Karpas-422 (cell line): ENCODE measurements around the gene ENDOU. TPM values are rescaled to one million over a fixed set of nuclear protein-coding genes. Genes with fewer than 3 reads are reported as not detected.

ENCODE experiments used
- DNase-seq: peaks from one replicate; pipeline ENCODE4 v3.0.0-alpha.2; 2015
- H2AFZ ChIP-seq: fragments of 200-600 bp; sonication (generic); 2 replicates; pipeline ENCODE4 v1.6.1; 2014; ENCODE audit warnings: antibody characterized with exemption, low read length, mixed read lengths
- H3K27ac ChIP-seq: fragments of 200-600 bp; sonication (generic); 2 replicates; pipeline ENCODE4 v1.5.1; 2014; ENCODE audit warnings: mild to moderate bottlenecking, low read length, moderate library complexity
- H3K27me3 ChIP-seq: fragments of 200-600 bp; sonication (generic); 2 replicates; pipeline ENCODE4 v1.6.1; 2014; ENCODE audit warnings: low read length, mixed read lengths
- H3K36me3 ChIP-seq: fragments of 200-600 bp; sonication (generic); 2 replicates; pipeline ENCODE4 v1.6.1; 2014; ENCODE audit warnings: low read length, mixed read lengths; ENCODE audit not compliant: insufficient read depth
- H3K4me1 ChIP-seq: fragments of 200-600 bp; sonication (generic); 2 replicates; pipeline ENCODE4 v1.6.1; 2014; ENCODE audit warnings: mild to moderate bottlenecking, low read length, mixed read lengths
- H3K4me2 ChIP-seq: fragments of 200-600 bp; sonication (generic); 2 replicates; pipeline ENCODE4 v1.6.1; 2014; ENCODE audit warnings: low read length, low read depth, mild to moderate bottlenecking; ENCODE audit not compliant: poor library complexity, severe bottlenecking
- H3K4me3 ChIP-seq: fragments of 200-600 bp; sonication (generic); 2 replicates; pipeline ENCODE4 v1.5.1; 2014; ENCODE audit warnings: mild to moderate bottlenecking, antibody characterized with exemption, low read length, mixed read lengths
- H3K79me2 ChIP-seq: fragments of 200-600 bp; sonication (generic); 2 replicates; pipeline ENCODE4 v1.6.1; 2014; ENCODE audit warnings: mild to moderate bottlenecking, low read length, mixed read lengths
- H3K9ac ChIP-seq: fragments of 200-600 bp; sonication (generic); 2 replicates; pipeline ENCODE4 v1.6.0; 2014; ENCODE audit warnings: low read length
- H3K9me2 ChIP-seq: fragments of 200-600 bp; sonication (generic), shearing (Covaris generic); replicated peaks from 2 replicates; pipeline ENCODE4 v1.6.0; 2014; ENCODE audit warnings: mild to moderate bottlenecking, low read length, moderate library complexity; ENCODE audit not compliant: insufficient read depth
- H3K9me3 ChIP-seq: fragments of 300-700, 200-600 bp; sonication (generic); 2 replicates; pipeline ENCODE4 v1.6.1; 2014; ENCODE audit warnings: low read length, mixed read lengths
- H4K20me1 ChIP-seq: fragments of 200-600 bp; sonication (generic); 2 replicates; pipeline ENCODE4 v1.6.1; 2014; ENCODE audit warnings: mild to moderate bottlenecking, antibody characterized with exemption, low read length, low read depth; ENCODE audit not compliant: insufficient read depth
- total RNA-seq: library from RNA; depleted of rRNA; stranded (reverse); fragments of >200 nt; shearing (Covaris generic); gene quantifications from 2 replicates; pipeline ENCODE4 v1.2.3, GENCODE V29; 2014; ENCODE audit warnings: low replicate concordance

ENDOU gene
- total RNA-seq, 1 experiment from 2014 or later = 1.2 TPM

DNA sequence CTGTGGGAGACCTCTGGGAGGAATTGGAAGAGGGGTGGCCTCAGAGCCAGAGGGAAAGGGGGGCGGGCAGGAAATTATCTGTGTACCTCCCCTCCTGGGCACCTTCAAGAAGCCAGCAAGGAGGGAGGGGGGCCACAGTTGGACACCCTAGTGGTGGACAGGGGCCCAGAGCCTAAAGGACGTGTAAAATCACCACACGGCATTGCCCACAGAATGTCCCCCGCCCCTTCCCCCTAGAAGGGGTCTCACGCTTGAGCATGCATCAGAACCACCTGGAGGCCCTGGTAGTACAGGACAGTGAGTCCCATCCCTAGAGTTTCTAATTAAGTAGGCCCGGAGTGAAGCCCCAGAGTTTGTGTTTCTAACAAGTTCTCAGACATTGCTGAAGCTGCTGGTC is 8.2 kb downstream of the ENDOU start:
- Histone ChIP-seq H3K36me3 (no peaks in the 10 kb centered on the region), H3K4me1 (peaks cover 46% of the 10 kb centered on the region), H3K9me3 (no peaks in the 10 kb centered on the region), H4K20me1 (no peaks in the 10 kb centered on the region), H3K9ac (peak overlapping the region; percentile 50), H3K27me3 (no peaks in the 10 kb centered on the region), H3K79me2 (no peaks in the 10 kb centered on the region), H3K4me3 (no peak overlapping the region), H3K4me2 (peak overlapping the region; percentile 34), H3K27ac (peak overlapping the region; percentile 23; the same call in 1 of the 2 replicates), H3K9me2 (no peaks in the 10 kb centered on the region), H2AFZ (0 out of 2 replicates have a peak overlapping the region, but pooled peaks have one; percentile 34)
- no peak for DNase-seq

- no peaks in the 10 kb centered on the region for H3K27me3 ChIP-seq
- H3K27ac ChIP-seq = no peak overlapping the region
- H3K9me3 ChIP-seq = no peaks in the 10 kb centered on the region
- no peak overlapping the region for H2AFZ ChIP-seq
- no peaks in the 10 kb centered on the region for H4K20me1 ChIP-seq
- no peak overlapping the region for H3K4me2 ChIP-seq
- H3K4me1 ChIP-seq = peaks cover 44% of the 10 kb centered on the region
- no peak overlapping the region for H3K4me3 ChIP-seq
- no peak for DNase-seq
- H3K79me2 ChIP-seq = 0 out of 2 replicates have a peak, but pooled peaks cover under 1% of the 10 kb centered on the region
- H3K9me2 ChIP-seq = no peaks in the 10 kb centered on the region
- H3K9ac ChIP-seq = no peak overlapping the region
- no peaks in the 10 kb centered on the region for H3K36me3 ChIP-seq
These were observed 9.3 kb downstream of the ENDOU start for GRCh38 chr12:47715877-47716548.

- Histone ChIP-seq H3K4me2 (no peak overlapping the region), H3K27ac (no peak overlapping the region), H3K9ac (no peak overlapping the region), H3K4me3 (no peak overlapping the region), H3K27me3 (no peaks in the 10 kb centered on the region), H2AFZ (no peak overlapping the region), H4K20me1 (no peaks in the 10 kb centered on the region), H3K9me2 (no peaks in the 10 kb centered on the region), H3K4me1 (peaks cover 50% of the 10 kb centered on the region), H3K79me2 (0 out of 2 replicates have a peak, but pooled peaks cover 7% of the 10 kb centered on the region), H3K9me3 (no peaks in the 10 kb centered on the region), H3K36me3 (no peaks in the 10 kb centered on the region)
- DNase-seq = peak; percentile 95
These were observed 9.9 kb downstream of the ENDOU start for GRCh38 chr12:47715393-47715876.

DNA sequence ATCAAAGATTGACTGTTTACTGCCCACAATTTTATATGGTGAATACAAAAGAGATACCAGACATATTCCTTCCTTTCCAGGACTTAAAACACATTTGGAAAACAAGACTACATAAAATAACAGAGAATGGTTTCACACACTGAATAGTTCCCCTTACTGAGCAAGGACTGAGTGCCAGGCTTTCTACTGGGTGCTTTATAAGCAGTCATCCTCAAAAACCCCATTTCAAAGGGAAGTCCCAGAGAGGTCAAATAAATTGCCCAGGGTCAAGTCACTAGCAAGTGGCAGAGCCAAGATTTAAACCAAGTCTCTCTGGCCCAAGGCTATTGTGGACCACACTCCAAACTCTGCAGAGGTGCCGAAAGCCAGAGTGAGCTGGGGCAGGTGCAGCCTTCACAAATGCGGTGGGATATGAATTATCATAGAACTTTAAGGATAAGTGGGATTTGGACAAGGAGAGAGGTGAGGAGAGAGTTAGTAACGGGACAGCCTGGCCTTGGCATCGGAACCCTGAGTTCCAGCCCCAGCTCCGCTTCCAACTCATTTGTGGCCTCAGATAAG is 10.4 kb downstream of the ENDOU start:
- H3K9me3 ChIP-seq = no peaks in the 10 kb centered on the region
- no peaks in the 10 kb centered on the region for H3K27me3 ChIP-seq
- no peaks in the 10 kb centered on the region for H3K9me2 ChIP-seq
- H3K4me1 ChIP-seq = peaks cover 55% of the 10 kb centered on the region
- no peak overlapping the region for H3K4me3 ChIP-seq
- DNase-seq = no peak
- no peak overlapping the region for H3K9ac ChIP-seq
- H3K4me2 ChIP-seq = no peak overlapping the region
- no peaks in the 10 kb centered on the region for H4K20me1 ChIP-seq
- H3K36me3 ChIP-seq = no peaks in the 10 kb centered on the region
- no peak overlapping the region for H3K27ac ChIP-seq
- H3K79me2 ChIP-seq = 0 out of 2 replicates have a peak, but pooled peaks cover 7% of the 10 kb centered on the region
- no peak overlapping the region for H2AFZ ChIP-seq

- no peaks in the 10 kb centered on the region for H4K20me1 ChIP-seq
- H2AFZ ChIP-seq = no peak overlapping the region
- H3K4me2 ChIP-seq = no peak overlapping the region
- no peaks in the 10 kb centered on the region for H3K27me3 ChIP-seq
- H3K27ac ChIP-seq = no peak overlapping the region
- H3K4me1 ChIP-seq = peaks cover 67% of the 10 kb centered on the region
- H3K36me3 ChIP-seq = no peaks in the 10 kb centered on the region
- no peak for DNase-seq
- peaks cover 23% of the 10 kb centered on the region for H3K79me2 ChIP-seq
- no peaks in the 10 kb centered on the region for H3K9me3 ChIP-seq
- no peaks in the 10 kb centered on the region for H3K9me2 ChIP-seq
- H3K9ac ChIP-seq = no peak overlapping the region
- H3K4me3 ChIP-seq = no peak overlapping the region
These were observed 13.1 kb downstream of the ENDOU start for GRCh38 chr12:47712171-47712570.

DNA sequence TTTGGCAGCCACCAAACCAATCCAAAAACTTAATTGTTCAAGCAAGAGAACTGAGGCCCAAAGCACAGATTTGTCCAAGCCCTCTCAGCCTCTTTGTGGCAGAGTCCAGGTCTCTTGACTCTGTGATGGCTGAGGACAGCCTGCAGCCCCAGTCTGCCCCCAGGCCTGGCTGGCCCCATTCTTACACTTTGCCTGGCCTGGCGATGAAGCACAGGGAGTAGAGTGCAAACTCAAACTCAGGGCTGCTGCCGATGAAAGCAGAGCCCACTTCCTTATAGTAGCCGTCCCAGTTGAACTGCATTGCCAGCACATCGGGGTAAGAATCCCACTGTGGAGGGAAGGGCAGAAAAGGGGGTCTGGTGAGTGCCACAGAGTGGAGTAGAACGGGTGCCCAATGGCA is 13.8 kb downstream of the ENDOU start:
- no peak for DNase-seq
- H4K20me1 ChIP-seq = no peaks in the 10 kb centered on the region
- no peaks in the 10 kb centered on the region for H3K36me3 ChIP-seq
- H3K4me3 ChIP-seq = no peak overlapping the region
- H3K27me3 ChIP-seq = no peaks in the 10 kb centered on the region
- no peaks in the 10 kb centered on the region for H3K9me3 ChIP-seq
- no peaks in the 10 kb centered on the region for H3K9me2 ChIP-seq
- H3K79me2 ChIP-seq = peaks cover 30% of the 10 kb centered on the region
- H3K4me1 ChIP-seq = peaks cover 63% of the 10 kb centered on the region
- peak overlapping the region; percentile 90; the same call in 1 of the 2 replicates for H3K27ac ChIP-seq
- no peak overlapping the region for H2AFZ ChIP-seq
- H3K9ac ChIP-seq = no peak overlapping the region
- no peak overlapping the region for H3K4me2 ChIP-seq

GRCh38 chr12:47710278-47710677 is 15.0 kb downstream of the ENDOU start:
- Histone ChIP-seq H4K20me1 (no peaks in the 10 kb centered on the region; the same call in 1 of the 2 replicates), H3K36me3 (no peaks in the 10 kb centered on the region), H3K79me2 (peaks cover 40% of the 10 kb centered on the region), H3K27ac (peak overlapping the region; percentile 90), H3K4me1 (peaks cover 51% of the 10 kb centered on the region), H3K4me2 (peak overlapping the region; percentile 91), H3K27me3 (no peaks in the 10 kb centered on the region), H3K4me3 (peak overlapping the region; percentile 72), H3K9me2 (no peaks in the 10 kb centered on the region), H3K9ac (peak overlapping the region; percentile 80), H2AFZ (no peak overlapping the region), H3K9me3 (no peaks in the 10 kb centered on the region)
- no peak for DNase-seq

DNA sequence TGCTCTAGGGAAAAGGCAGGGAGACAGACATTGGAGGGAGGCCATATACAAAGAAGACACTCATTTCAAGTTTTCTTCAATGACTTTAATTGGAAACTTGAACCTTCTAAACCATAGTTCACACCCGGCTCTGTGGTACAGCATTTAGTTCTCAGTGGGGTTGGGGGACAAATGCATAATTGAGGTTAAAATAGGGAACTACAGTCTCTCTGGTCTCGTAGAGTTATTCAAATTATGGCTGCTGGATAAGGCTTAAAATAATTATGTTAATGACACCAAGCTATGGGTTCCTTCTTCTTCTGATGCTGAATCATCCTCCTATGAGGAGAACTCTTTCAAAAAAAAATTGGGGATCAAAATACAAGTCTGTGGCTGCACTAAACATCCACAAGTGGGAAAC is 15.6 kb downstream of the ENDOU start:
- no peaks in the 10 kb centered on the region for H3K36me3 ChIP-seq
- H3K4me2 ChIP-seq = peak overlapping the region; percentile 91
- H3K27me3 ChIP-seq = no peaks in the 10 kb centered on the region
- H4K20me1 ChIP-seq = peaks cover 4% of the 10 kb centered on the region; the same call in 1 of the 2 replicates
- H3K4me3 ChIP-seq = peak overlapping the region; percentile 72
- H3K9me2 ChIP-seq = no peaks in the 10 kb centered on the region
- peaks cover 46% of the 10 kb centered on the region for H3K79me2 ChIP-seq
- no peaks in the 10 kb centered on the region for H3K9me3 ChIP-seq
- DNase-seq = peak; percentile 91
- H3K27ac ChIP-seq = peak overlapping the region; percentile 90
- no peak overlapping the region for H2AFZ ChIP-seq
- H3K9ac ChIP-seq = peak overlapping the region; percentile 80
- H3K4me1 ChIP-seq = peaks cover 51% of the 10 kb centered on the region
